GM12872 (cell line): Measurements from ENCODE around the gene CCDC30.

ENCODE experiments used
- TF ChIP-seq, protein P1 (sequence below): IDR thresholded peaks from 3 replicates; pipeline ENCODE4 v1.5.1; 2011; ENCODE audit warnings: low read depth, mild to moderate bottlenecking, low read length, moderate library complexity; ENCODE audit not compliant: insufficient read depth

Gene CCDC30

DNA sequence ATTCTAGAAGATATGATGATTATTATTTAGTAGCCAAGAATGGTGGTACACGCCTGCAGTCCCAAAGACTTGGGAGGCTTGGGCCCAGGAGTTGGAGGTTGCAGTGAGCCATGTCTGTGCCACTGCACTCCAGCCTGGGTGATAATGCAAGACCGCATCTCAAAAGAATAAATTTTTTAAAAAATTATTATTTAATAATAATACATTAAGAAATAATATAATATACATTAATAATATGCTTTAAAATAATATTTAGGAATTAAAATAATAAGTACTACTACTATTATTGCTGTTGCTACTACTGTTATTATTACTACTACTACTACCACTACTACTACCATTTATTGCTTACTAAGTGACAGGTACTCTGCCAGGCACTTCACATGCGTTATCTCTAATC, 27.2 kb downstream of the CCDC30 start:
- TF ChIP-seq, protein P1, sequence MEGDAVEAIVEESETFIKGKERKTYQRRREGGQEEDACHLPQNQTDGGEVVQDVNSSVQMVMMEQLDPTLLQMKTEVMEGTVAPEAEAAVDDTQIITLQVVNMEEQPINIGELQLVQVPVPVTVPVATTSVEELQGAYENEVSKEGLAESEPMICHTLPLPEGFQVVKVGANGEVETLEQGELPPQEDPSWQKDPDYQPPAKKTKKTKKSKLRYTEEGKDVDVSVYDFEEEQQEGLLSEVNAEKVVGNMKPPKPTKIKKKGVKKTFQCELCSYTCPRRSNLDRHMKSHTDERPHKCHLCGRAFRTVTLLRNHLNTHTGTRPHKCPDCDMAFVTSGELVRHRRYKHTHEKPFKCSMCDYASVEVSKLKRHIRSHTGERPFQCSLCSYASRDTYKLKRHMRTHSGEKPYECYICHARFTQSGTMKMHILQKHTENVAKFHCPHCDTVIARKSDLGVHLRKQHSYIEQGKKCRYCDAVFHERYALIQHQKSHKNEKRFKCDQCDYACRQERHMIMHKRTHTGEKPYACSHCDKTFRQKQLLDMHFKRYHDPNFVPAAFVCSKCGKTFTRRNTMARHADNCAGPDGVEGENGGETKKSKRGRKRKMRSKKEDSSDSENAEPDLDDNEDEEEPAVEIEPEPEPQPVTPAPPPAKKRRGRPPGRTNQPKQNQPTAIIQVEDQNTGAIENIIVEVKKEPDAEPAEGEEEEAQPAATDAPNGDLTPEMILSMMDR, result no peak

DNA sequence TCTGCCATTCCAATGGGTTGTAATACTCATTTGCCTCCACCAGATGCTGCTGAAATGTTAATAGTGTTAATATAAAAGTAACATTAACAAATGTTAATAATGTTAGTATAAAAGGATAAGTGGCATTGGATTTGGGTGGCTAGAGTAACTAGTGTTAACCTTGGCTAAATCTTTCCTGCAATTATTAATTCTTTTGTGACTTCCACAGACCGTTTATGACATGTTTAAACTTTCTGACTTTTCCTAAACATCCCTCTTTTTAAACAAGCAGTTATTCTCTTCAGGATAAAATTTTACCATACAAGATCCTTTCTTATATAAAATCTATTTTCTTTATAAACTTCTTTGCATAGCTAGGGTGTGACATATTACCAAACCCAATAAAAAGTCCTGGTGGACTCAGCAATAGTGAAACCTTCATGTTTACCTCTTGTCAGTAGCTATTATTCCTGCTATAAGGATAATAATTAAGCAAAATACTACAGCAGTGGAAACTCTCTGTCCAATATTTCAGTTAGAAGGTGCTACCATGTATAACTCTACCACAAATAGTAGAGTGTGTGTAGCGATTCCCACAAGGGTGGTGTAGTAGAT, 41.5 kb downstream of the CCDC30 start:
- TF ChIP-seq, protein P1, result no peak

DNA sequence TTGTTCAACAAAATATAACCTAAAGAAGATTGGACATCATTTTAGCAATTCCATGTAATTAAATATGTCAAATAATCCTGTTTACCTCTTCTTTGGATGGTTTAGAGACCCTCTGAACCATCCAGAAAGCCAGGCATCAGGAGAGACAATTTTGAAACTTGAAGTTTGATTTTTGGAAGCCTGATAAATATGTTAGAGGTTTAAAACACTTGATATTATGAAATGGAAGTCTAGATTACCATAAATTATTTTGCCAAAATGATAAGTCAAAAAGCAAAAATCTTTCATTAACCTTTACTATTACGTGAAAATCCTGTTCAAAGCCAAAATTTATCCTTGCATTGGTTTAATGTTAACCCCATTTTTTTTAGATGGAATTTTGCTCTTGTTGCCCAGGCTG, 43.5 kb downstream of the CCDC30 start:
- TF ChIP-seq, protein P1, result no peak

DNA sequence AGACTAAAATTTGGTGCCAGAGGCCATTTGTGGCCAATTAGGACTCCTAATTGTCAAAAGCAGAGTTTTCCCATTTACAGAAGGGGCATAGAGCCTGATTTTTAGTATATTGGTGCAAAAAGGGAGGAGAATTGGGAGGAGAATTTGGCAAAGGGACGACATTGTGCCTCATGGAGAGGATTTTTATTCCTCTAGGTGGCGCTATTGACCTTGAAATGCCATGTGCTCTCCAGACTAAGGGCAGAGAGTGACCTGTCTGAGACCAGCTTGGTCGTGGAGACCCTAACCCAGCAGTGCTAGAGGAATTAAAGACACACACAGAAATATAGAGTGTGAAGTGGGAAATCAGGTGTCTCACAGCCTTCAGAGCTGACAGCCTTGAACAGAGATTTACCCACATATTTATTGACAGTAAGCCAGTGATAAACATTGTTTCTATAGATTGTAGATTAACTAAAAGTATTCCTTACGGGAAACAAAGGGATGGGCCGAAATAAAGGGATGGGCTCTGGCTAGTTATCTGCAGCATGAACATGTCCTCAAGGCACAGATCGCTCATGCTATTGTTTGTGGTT, 48.6 kb downstream of the CCDC30 start:
- TF ChIP-seq, protein P1, result peak; percentile 34; the same call in 1 of the 3 replicates

DNA sequence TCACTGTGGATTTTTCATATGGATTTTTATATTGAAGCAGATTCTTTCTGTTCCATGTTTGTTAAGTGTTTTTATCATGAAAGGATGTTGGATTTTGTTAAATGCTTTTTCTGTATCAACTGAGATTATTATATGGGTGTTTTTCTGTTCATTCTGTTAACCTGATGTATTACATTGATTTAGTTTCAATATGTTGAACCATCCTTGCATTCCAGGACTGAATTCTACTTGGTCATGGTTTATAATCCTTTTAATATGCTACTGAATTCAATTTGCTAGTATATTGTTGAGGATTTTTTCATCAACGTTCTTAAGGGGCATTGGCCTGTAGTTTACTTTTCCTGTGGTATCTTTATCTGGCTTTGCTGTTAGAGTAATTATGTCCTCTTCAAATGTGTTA, 55.8 kb downstream of the CCDC30 start:
- TF ChIP-seq, protein P1, result no peak

DNA sequence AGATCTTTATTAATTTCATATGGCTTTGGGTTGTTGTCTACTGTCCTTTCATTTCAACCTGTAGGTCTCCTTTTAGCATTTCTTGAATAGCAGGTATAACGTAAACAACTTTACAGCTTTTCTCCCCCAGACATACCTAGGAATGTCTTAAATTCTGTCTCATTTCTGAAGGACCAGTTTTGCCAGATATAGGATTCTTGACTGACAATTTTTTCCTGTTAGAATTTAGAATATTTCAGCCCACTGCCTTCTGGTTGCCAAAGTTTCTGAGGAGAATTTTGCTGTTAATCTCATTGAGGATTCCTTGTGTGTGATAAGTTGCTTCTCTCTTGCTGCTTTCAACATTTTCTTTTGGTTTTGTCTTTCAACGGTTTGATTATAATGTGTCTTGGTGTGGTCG, 60.1 kb downstream of the CCDC30 start:
- TF ChIP-seq, protein P1, result no peak

DNA sequence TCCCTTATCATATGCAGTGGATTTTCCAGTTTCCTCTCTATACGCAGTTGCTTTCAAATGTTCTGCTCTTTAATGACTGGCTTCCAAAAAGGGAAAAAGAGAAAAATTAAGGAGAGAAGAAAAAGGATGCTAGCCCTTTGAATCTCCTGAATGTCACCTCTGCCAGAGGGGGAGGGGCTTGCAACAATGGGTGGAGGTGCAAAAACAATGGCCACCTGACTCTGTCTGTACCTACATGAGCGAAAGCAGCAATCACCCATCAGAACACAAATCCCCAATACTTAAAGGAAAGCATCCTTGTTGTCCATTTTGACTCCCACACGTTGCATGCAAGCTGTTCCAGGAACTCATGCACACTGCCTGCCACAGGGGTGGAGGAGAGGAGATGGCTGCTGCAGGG, 61.2 kb downstream of the CCDC30 start:
- TF ChIP-seq, protein P1, result no peak

DNA sequence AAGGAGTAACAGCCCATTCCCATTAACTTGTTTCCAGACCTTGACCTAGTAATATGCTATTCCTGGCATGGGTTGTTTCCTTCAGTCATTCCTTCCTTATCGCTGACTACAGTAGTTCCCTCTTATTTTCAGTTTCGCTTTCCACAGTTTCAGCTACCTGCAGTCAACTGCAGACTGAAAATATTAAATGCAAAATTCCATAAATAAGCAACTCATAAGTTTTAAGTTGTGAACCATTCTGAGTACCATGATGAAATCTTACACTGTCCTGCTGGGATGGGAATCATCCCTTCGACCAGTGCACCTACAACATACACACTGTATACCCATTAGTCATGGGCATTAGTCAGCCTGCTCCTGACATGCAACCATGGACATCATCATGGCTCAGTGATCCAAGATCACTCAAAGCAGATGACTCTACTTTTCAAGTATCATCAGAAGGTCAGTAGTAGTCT, 66.7 kb downstream of the CCDC30 start:
- TF ChIP-seq, protein P1, result no peak
